GM19193 (cell line): ENCODE measurements around the gene SEMA3C.

ENCODE experiments used
- POLR2A ChIP-seq: IDR thresholded peaks from 4 replicates; pipeline ENCODE4 v1.6.1; 2011; ENCODE audit not compliant: insufficient read depth, insufficient read length; ENCODE audit errors: extremely low read depth

The SEMA3C gene

DNA sequence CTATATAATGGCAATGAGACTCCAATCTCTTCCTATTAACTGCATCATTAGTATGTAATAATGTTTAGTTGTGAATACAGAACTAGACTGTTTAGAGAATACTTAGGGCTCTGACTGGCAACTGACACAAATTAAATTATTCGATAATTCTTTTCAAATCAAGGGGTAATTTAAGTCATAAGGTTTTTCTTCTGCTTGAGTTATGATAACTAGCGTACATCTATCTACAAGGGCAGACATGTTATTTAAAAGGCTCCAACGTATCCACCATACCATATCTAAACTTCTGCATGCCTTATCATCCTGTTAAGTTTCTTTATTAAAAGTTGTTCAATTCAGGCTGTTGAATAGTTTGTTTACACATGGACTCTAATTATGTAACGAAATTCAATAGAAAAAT is 11.2 kb downstream of the SEMA3C start:
- no peak for TF ChIP-seq POLR2A

DNA sequence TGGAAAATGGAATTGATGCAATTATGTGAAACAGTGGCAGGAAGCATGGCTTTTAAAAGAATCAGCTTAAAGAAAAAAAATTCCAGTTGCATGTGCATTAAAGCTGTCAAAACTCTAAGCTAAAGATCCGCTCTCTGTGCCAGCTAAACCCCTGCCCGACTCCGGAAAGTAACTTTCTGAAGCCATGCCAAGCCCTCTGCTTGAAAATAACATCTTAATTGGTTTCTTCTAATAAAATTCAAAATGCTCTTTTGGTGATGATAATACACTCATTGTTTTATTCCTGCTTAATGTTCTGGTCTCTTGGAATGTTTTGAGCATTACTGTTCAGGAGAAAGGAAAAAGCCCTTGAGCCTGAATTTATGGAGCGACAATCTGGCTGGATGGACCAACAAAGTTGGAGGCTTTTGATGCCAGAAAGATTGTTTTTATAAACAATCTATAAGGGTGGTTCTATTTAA is 11.7 kb downstream of the SEMA3C start:
- no peak for TF ChIP-seq POLR2A

DNA sequence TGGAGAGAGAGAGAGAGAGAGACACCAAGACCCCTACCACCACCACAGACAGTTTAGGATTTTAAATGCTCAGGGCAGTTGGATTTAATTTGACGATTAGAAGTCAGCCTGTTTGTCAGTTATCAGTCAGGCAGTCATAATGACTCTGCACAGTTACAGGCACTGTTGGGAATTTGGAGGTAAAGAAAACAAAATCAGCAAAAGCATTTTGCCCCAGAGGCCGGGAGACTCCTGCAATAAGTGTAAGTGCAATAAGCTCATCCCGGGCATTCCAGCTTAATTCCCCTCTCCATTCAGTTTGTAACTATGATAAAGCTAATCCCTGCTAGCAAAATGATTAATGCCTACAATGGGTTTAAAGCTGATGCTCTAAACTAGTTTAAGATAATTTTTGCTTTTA is 13.5 kb downstream of the SEMA3C start:
- TF ChIP-seq POLR2A, result no peak

DNA sequence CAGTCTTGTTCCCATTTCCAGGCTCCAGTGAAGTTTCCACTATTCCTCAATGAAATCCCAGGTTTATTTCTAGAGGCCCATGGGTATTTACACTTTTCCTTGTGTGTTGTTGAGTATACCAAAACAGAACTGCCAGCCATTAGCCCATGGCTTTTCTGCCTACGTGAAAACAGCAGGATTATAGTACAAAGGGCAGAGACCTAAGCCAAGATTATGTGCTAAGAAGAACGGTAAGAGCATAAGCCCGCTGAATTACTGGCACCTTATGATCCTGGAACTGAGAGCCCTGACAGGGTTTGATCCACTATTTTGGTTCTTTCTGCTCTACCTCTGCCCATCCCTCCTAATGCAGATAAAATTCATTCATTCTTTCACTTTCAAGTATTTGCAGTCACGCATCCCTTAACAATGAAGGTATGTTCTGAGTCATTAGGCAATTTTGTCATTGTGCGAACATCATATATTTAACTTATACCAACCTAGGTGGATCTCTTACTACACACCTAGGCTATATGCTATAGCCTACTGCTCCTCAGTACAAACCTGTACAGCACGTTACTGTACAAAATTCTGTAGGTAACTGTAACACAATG is 16.0 kb downstream of the SEMA3C start:
- no peak for TF ChIP-seq POLR2A

DNA sequence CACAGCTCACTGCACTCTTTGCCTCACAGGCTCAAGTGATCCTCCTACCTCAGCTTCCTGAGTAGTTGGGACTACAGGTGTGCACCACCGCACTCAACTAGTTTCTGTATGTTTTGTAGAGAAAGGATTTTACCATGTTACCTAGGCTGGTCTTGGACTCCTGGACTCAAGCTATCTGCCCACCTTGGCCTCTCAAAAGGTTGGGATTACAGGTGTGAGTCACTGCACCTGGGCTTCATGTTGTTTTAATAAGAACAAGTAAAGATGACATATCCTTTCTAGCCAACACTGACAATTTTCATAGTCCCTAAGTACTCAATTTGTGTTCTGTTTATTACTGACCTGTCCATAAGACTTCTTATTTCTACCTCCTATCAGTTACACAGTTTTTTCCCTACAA is 16.8 kb downstream of the SEMA3C start:
- no peak for TF ChIP-seq POLR2A

DNA sequence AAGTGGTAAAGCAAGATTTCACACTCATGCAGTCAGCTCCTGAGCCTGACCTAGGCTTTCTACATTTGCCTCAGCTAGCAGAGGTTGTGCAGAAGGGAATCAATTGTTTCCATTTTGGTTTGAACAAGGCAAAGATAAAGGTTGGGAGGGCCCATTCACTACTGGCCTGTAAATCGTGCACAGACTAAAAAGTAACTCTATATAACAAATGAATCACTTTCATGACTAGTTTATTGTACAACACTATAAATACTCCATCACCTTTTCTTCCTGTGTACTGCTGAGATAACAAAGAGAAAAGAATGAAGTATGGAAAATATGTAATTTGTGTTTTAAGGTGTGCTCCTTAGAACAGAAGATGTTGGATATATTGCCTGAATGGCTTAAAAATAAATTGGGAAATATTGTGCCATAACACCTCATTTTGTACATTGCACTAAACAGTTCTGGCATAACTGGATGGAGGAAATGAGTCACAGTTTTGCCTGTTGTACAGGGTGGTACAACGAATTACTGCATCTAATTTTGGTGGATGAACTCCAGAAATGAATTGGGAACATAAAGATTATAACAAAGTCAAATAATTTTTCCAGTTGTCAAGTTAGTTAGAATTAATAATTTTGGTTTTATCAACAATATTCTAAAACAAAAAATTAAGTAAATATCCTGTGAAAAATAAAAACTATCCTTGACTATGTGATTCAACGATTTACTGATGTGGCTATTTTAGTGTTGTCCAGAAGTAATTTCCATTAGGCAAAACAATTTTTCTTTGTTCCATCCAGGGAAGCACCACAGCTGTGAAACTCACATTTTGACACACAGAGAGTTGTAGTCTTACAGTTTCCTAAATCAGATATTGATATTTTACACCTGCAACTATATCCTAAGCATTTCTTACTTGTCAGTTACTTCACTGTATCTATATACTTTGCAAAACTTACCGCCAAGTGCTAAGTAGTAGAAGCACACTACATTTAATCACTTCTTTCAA is 18.0 kb downstream of the SEMA3C start:
- no peak for TF ChIP-seq POLR2A

DNA sequence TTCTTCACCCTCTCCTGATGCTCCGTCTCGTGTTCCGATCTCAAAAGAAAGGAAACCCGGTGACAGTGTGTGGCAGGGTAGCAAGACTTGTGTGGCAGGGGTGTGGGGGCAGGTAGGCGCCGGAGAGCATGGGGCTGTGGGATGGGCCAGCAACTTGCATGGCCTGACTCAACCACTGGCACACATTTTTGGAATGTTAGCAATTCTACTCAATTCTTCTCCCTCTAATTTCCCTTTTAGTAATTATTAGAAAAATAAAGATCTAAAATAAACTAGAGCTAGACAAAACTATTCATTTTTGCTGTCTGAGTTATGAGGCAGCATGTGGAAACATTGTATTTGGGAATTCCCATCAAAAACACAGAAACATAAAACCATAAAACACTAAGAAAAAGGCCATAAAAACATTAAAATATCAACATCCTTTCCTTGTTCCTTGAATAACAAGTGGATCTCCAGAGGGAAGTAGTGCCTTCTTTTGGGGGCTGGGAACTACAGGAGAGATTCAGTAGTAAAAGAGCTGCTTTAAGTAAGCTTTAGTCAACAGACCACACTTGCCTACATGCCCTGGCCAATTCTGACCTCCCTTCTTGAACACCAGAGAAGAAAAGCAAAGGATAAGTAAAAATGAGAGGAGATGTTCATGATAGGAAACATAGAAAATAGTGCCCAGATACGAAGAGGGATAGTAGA is 21.8 kb downstream of the SEMA3C start:
- TF ChIP-seq POLR2A, result no peak

DNA sequence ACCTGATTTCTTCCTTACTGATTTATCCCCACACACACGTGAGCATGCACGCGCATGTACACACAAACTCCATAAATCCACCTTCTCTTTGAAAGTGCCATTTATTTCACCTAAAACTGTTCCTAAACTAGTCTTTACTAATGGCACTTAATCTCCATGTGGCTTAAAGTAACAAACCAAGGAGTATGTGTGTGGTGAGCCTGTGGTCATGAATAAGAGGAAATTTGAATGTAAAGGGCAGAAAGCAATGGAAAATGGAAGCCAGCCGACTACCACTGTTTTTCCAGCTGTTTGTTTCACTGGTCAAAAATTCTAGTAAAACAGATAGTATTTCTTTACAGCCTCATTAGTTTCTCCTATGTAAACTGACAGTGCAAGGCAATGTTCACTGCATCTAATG is 23.8 kb downstream of the SEMA3C start:
- TF ChIP-seq POLR2A, result no peak

DNA sequence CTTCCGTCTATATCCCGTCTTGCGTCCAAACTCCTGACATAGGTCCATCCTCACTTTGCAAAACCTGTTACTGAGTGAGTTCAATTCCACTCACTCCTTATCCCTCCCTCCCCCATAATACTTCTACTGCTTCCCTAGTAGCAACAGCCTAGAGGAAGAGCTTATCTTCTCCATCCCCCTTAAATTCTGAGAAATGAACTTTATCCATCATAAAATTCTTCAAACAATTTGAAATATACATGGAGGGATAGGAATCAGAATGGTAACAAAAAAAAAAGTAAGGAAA is 27.6 kb downstream of the SEMA3C start:
- TF ChIP-seq POLR2A, result no peak

DNA sequence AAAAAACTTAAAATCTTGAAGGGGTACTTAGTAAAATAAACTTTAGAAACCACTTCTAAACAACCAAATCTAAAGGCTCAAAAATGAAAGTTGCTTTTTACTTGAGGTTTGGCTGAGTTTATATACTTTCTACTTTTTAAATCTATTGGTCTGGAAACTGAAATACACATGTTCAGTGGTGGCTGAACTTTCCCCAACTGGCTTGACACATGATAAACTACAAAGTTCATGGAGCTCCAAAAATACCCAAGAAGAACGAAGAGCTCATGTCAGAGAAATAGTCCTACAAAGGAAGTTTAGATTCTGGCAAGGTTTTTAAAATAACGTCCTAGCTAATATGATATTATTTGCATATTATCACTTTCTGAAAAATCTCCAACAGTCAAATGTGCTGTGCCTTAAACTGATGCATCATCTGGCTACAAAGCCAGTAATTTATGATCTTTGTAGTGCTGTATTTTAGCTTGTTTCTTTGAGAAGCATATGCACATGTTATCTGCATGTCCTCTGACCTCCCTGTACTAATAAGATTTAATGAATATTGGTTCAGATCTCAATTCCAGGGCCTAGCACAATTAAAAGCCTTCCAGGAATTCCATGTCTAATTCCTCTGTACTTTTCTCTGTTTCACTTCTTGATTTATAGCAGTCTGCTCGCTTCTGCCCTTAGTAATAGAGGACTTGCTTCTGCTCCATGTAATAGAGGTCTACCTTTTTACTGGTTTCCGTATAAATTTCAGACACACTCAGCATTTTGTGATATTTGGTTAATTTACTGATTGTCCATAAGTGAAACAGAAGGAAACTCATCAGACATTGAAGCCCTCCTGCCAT is 28.2 kb downstream of the SEMA3C start:
- no peak for TF ChIP-seq POLR2A

DNA sequence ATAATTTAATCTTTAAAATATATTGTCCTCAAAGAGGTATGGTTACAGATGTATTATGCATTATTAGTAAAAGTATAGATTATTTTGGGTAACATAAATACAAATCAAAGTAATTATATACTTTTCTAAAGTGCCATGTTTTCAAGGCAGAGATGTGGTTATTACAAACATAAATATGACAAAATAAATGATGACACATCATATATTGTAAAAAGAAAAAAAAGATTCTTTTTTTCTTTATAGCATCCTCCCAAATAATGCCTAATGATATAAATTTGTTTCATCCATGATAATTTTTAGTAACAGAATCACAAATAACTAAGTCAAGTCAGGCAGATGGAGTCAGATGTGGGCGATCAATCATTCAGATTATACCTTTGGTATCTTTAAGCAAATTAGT is 29.3 kb downstream of the SEMA3C start:
- no peak for TF ChIP-seq POLR2A

DNA sequence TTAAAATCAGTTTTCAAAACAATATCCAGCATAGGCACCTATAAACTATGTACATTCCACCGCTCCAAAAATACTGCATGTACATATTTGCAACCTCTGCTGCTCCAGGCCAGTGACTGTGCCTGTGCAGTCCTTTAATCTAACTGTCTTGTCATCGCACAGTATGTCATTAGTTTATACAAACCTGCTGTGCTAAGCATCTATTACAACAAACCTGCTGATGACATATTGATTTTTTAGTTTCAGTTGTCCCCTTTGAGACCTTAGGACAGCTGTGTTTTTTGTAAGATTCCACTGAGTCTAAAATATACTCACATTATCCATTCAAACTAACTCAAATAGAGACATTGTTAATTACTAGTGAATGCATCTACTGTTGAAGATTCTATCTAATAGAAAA is 33.1 kb downstream of the SEMA3C start:
- no peak for TF ChIP-seq POLR2A

DNA sequence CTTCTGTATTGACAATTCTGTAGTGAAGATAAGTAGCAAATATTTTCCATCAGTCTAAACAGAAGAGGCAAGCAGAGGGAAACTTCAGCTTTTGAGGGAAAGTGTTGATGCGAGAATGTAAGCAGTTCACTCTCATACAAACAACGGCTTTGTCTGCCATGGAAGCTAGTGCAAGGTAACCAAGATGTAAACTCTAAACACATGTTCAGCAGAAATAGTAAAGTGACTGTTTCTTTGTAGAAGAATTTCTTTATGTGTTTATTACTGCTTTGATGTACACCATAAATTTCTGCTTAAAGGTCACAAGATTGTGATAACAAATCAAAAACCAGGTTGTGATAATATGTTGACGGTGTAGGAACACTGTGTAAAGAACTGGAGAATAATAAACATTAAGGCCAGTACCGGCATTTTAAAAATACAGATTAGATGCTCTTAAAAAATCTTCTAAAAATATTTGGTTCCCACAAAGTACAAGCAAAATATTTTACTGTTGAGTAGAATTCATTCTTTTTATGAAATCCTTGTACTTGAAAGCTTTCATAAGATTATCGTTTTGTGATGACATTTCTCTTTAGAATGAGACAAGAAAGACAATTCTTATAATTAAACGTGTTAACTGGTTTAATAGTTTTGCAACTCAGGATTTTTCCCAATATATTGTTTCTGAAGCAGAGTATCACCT is 34.2 kb downstream of the SEMA3C start:
- TF ChIP-seq POLR2A, result no peak
